HepG2 (cell line): Measurements from ENCODE around the gene PIK3R5. TPM values are rescaled to one million over a fixed set of nuclear protein-coding genes. Genes with fewer than 3 reads are reported as not detected.

Source experiments
- ATAC-seq: fragments of 200-7000 bp; cut with Tn5 transposase; 3 replicates; pipeline ENCODE4 v1.9.1; 2020; ENCODE audit warnings: mild to moderate bottlenecking, moderate library complexity
- BruUV-seq: library from RNA; stranded (reverse); fragments of 400-500 nt; replicated peaks from 2 replicates; lab custom pipeline; 2021; lab: Mats Ljungman, UMichigan
- CTCF ChIA-PET: fragments of 300-600 bp; formaldehyde crosslinking; extraction: SDS; loops from one replicate; lab custom pipeline; 2021; ENCODE audit warnings: low total read pairs, inconsistent platforms, low intra/inter-chr PET ratio; lab: Yijun Ruan, JAX
- POLR2A ChIA-PET: fragments of 350-600 bp; sonication (Branson Sonifier 250); formaldehyde crosslinking; loops from one replicate; lab custom pipeline; 2020; ENCODE audit warnings: antibody characterized with exemption, inconsistent platforms; lab: Yijun Ruan, JAX
- DNase-seq: peaks from one replicate; pipeline ENCODE4 v3.0.0-alpha.2; 2015; ENCODE audit warnings: low spot score
- FAIRE-seq: peaks from 3 replicates; lab custom pipeline; 2011; peaks lifted over from hg19 to GRCh38; lab: Jason Lieb, UNC
- H2AFZ ChIP-seq: one replicate; pipeline ENCODE4 v1.6.1; 2011; ENCODE audit warnings: low read length, inconsistent platforms
- H3K27ac ChIP-seq: fragments of 300-600 bp; 3 replicates; pipeline ENCODE4 v1.8.0; 2011; ENCODE audit warnings: mixed run types, mild to moderate bottlenecking, mixed read lengths, low read length, inconsistent platforms; ENCODE audit not compliant: insufficient read depth; ENCODE audit errors: extremely low read length
- H3K27me3 ChIP-seq, 2 experiments: fragments of 200-600 bp in 1 of 2; 2 replicates in 1 of 2; 3 replicates in 1 of 2; pipeline versions ENCODE4 v1.6.0 to v1.8.0; 2011; ENCODE audit warnings: low read length in 2 of 2, mild to moderate bottlenecking in 2 of 2, moderate library complexity in 2 of 2, inconsistent platforms in 1 of 2; ENCODE audit not compliant: insufficient read depth in 2 of 2, control insufficient read depth in 1 of 2
- H3K36me3 ChIP-seq, 2 experiments: fragments of 200-600 bp in 1 of 2; replicated peaks in 1 of 2; 2 replicates in 1 of 2; 3 replicates in 1 of 2; pipeline versions ENCODE4 v1.5.1 to v1.8.0; 2011; ENCODE audit warnings: low read length in 2 of 2, inconsistent platforms in 1 of 2; ENCODE audit not compliant: insufficient read depth in 2 of 2, control insufficient read depth in 1 of 2
- H3K4me1 ChIP-seq: 2 replicates; pipeline ENCODE4 v1.5.1; 2012; ENCODE audit warnings: low read length, inconsistent platforms; ENCODE audit not compliant: insufficient read depth
- H3K4me2 ChIP-seq: 2 replicates; pipeline ENCODE4 v1.6.0; 2011; ENCODE audit warnings: low read depth, low read length, inconsistent platforms
- H3K4me3 ChIP-seq, 3 experiments: fragments of 200-600 bp in 1 of 3; sonication (generic), shearing (Covaris generic) in 1 of 3; replicated peaks in 1 of 3; 2 replicates each; pipeline ENCODE4 v1.5.1; 2011 to 2016; ENCODE audit warnings: low read length in 3 of 3, inconsistent platforms in 2 of 3, low read depth in 2 of 3, mild to moderate bottlenecking in 2 of 3, control low read depth in 1 of 3, mixed read lengths in 1 of 3; ENCODE audit not compliant: insufficient read depth in 1 of 3
- H3K79me2 ChIP-seq: one replicate; pipeline ENCODE4 v1.6.1; 2011; ENCODE audit warnings: low read length, inconsistent platforms; ENCODE audit not compliant: insufficient read depth
- H3K9ac ChIP-seq: 2 replicates; pipeline ENCODE4 v1.6.0; 2011; ENCODE audit warnings: mild to moderate bottlenecking, low read depth, low read length, inconsistent platforms; ENCODE audit not compliant: insufficient read depth
- H3K9me3 ChIP-seq: 2 replicates; pipeline ENCODE4 v1.5.1; 2012; ENCODE audit warnings: mild to moderate bottlenecking, low read length
- H4K20me1 ChIP-seq: 2 replicates; pipeline ENCODE4 v1.6.0; 2011; ENCODE audit warnings: inconsistent platforms, mild to moderate bottlenecking, low read length, moderate library complexity; ENCODE audit not compliant: insufficient read depth
- ARID2 ChIP-seq: sonication (generic); formaldehyde crosslinking; IDR thresholded peaks from 2 replicates; pipeline ENCODE4 v1.8.1; 2022; ENCODE audit warnings: mild to moderate bottlenecking, missing genetic modification reagents, borderline replicate concordance
- BRF2 ChIP-seq: sonication (generic); formaldehyde crosslinking; IDR thresholded peaks from 2 replicates; pipeline ENCODE4 v1.8.1; 2022; ENCODE audit warnings: mild to moderate bottlenecking, missing genetic modification reagents
- FOXP4 ChIP-seq: sonication (generic); formaldehyde crosslinking; IDR thresholded peaks from 2 replicates; pipeline ENCODE4 v1.4.0; 2020; ENCODE audit warnings: missing genetic modification reagents
- GTF3A ChIP-seq: sonication (generic); formaldehyde crosslinking; conservative IDR thresholded peaks from 2 replicates; pipeline ENCODE4 v1.4.0; 2020; ENCODE audit warnings: mild to moderate bottlenecking, missing genetic modification reagents
- MAFK ChIP-seq, 2 experiments: IDR thresholded peaks in 1 of 2; conservative IDR thresholded peaks in 1 of 2; 2 replicates each; pipeline ENCODE4 v1.6.1; 2011; ENCODE audit warnings: improper control_type of control experiment in 2 of 2, low read length in 2 of 2
- SAP130 ChIP-seq: IDR thresholded peaks from 2 replicates; pipeline ENCODE4 v1.6.1; 2016; ENCODE audit warnings: low read depth
- SKI ChIP-seq: fragments of 450-650 bp; IDR thresholded peaks from one replicate; pipeline ENCODE4 v1.6.1; 2018; ENCODE audit warnings: mild to moderate bottlenecking; ENCODE audit not compliant: partially characterized antibody
- ZNF160 ChIP-seq: sonication (generic); formaldehyde crosslinking; IDR thresholded peaks from 2 replicates; pipeline ENCODE4 v1.8.0; 2022; ENCODE audit warnings: mild to moderate bottlenecking, inconsistent platforms, missing genetic modification reagents
- ZNF264 ChIP-seq: sonication (generic); formaldehyde crosslinking; IDR thresholded peaks from 2 replicates; pipeline ENCODE4 v1.4.0; 2020; ENCODE audit warnings: missing genetic modification reagents
- ZNF350 ChIP-seq: sonication (generic); formaldehyde crosslinking; IDR thresholded peaks from 2 replicates; pipeline ENCODE4 v1.4.0; 2020; ENCODE audit warnings: mild to moderate bottlenecking, low read depth, missing genetic modification reagents, borderline replicate concordance
- ZNF816 ChIP-seq: sonication (generic); formaldehyde crosslinking; IDR thresholded peaks from 2 replicates; pipeline ENCODE4 v1.8.0; 2022; ENCODE audit warnings: missing genetic modification reagents, mild to moderate bottlenecking, borderline replicate concordance
- in situ Hi-C: cut with HindIII; loops from 2 replicates; pipeline ENCODE4 v1.10.0; 2017; ENCODE audit warnings: low pct_unique_long_range_greater_than_20kb; ENCODE audit not compliant: extremely low pct_ligation_motif_present
- intact Hi-C: fragments of 100-400 bp; cut with micrococcal nuclease; formaldehyde crosslinking; loops from one replicate; pipeline ENCODE4 v1.10.0; 2022; ENCODE audit not compliant: unreplicated experiment
- polyA plus RNA-seq, 8 experiments: library from polyadenylated mRNA; depleted of rRNA in 3 of 8; stranded (reverse) in 7 of 8; unstranded in 1 of 8; fragments of >200 nt; fragmentation: Illumina TruSeq in 4 of 8; extraction: Trizol in 4 of 8; gene quantifications; 2 replicates each; pipeline versions ENCODE4 v1.2.1 to v1.2.3, GENCODE V29; 2011 to 2016; ENCODE audit warnings: low read depth in 4 of 8, missing spikeins in 1 of 8, mixed read lengths in 1 of 8; ENCODE audit not compliant: insufficient read depth in 1 of 8
- total RNA-seq, 5 experiments: library from RNA; depleted of rRNA; stranded (reverse); fragments of >200 nt; fragmentation: Illumina TruSeq; extraction: Trizol; gene quantifications; 2 replicates each; pipeline ENCODE4 v1.2.3, GENCODE V29; 2016; ENCODE audit warnings: low read depth in 1 of 5
- TF ChIP-seq, protein P1 (sequence below): sonication (generic); formaldehyde crosslinking; IDR thresholded peaks from 2 replicates; pipeline ENCODE4 v1.4.0; 2020; ENCODE audit warnings: missing genetic modification reagents
- TF ChIP-seq, protein P2 (sequence below): sonication (generic); formaldehyde crosslinking; IDR thresholded peaks from 2 replicates; pipeline ENCODE4 v1.4.0; 2020; ENCODE audit warnings: mild to moderate bottlenecking, missing genetic modification reagents

PIK3R5 gene
- total and polyA plus RNA-seq, 2 of the 13 experiments (the other 11 are each of a cell fraction or from before 2014, with no cell fraction given) = not detected

GRCh38 chr17:8968503-8968902, 3.0 kb upstream of the PIK3R5 start (continued):
- TF ChIP-seq, protein P1, sequence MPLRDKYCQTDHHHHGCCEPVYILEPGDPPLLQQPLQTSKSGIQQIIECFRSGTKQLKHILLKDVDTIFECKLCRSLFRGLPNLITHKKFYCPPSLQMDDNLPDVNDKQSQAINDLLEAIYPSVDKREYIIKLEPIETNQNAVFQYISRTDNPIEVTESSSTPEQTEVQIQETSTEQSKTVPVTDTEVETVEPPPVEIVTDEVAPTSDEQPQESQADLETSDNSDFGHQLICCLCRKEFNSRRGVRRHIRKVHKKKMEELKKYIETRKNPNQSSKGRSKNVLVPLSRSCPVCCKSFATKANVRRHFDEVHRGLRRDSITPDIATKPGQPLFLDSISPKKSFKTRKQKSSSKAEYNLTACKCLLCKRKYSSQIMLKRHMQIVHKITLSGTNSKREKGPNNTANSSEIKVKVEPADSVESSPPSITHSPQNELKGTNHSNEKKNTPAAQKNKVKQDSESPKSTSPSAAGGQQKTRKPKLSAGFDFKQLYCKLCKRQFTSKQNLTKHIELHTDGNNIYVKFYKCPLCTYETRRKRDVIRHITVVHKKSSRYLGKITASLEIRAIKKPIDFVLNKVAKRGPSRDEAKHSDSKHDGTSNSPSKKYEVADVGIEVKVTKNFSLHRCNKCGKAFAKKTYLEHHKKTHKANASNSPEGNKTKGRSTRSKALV = no peak

DNA sequence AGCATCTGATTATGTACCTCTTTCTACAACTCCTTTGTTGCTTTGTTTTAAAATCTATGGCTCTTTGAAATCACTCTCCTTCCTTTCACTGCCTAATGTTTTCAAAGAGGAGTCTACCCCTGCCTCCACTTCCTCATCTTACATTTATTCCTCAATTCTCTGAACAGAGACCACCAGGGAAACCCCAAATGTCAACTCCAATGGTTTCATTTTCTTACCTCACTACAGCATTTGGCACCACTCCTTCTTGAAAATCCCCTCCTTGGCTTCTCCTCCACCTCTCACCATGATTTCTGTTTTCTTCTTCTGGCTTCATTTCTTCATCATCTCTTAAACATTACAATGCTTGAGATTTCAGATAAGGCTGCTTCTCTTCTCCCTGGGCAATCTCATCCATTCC, 2.4 kb upstream of the PIK3R5 start:
- no peaks in the 10 kb centered on the region for H3K27me3 ChIP-seq
- no peaks in the 10 kb centered on the region for H4K20me1 ChIP-seq
- H2AFZ ChIP-seq = no peak overlapping the region
- no peaks in the 10 kb centered on the region for H3K36me3 ChIP-seq
- TF ChIP-seq FOXP4 (CRISPR knock-in tag) = no peak
- no peak for TF ChIP-seq BRF2 (CRISPR knock-in tag)
- no peak for TF ChIP-seq ZNF350 (CRISPR knock-in tag)
- no peak for TF ChIP-seq MAFK (conservative IDR thresholded peaks at IDR 0.05 in 1 of 2, IDR thresholded peaks at IDR 0.05 in 1 of 2; ENCODE audit: low read length in 2 of 2)
- TF ChIP-seq GTF3A = no peak
- no peak for TF ChIP-seq SAP130 (CRISPR knock-in tag)
- TF ChIP-seq, protein P2, sequence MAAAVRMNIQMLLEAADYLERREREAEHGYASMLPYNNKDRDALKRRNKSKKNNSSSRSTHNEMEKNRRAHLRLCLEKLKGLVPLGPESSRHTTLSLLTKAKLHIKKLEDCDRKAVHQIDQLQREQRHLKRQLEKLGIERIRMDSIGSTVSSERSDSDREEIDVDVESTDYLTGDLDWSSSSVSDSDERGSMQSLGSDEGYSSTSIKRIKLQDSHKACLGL (CRISPR knock-in tag) = no peak
- no peak for TF ChIP-seq ZNF264 (CRISPR knock-in tag)
- no peak for TF ChIP-seq ZNF160 (CRISPR knock-in tag)
- TF ChIP-seq SKI = no peak
- TF ChIP-seq ZNF816 (CRISPR knock-in tag) = no peak
- TF ChIP-seq ARID2 = no peak
- H3K4me2 ChIP-seq = no peak overlapping the region
- intact Hi-C loops (no loop called here), in situ Hi-C loops (no loop called here)
- POLR2A ChIA-PET = no interaction called here
- H3K27ac ChIP-seq = no peak overlapping the region
- no TSS peak for BruUV-seq
- H3K9ac ChIP-seq = no peak overlapping the region
- no peaks in the 10 kb centered on the region for H3K79me2 ChIP-seq
- H3K4me3 ChIP-seq = no peak overlapping the region
- DNase-seq (no peak), FAIRE-seq (no peak), ATAC-seq (no peak)
- H3K4me1 ChIP-seq = no peaks in the 10 kb centered on the region
- no peaks in the 10 kb centered on the region for H3K9me3 ChIP-seq
- CTCF ChIA-PET = no interaction called here
